NOMO-1 (cell line): ENCODE data around the gene DUXA.

Experiments
- DNase-seq, 2 experiments: peaks; one replicate each; lab custom pipeline; 2025; ENCODE audit not compliant: unreplicated experiment in 2 of 2; lab: John Stamatoyannopoulos, UW

DUXA gene

DNA sequence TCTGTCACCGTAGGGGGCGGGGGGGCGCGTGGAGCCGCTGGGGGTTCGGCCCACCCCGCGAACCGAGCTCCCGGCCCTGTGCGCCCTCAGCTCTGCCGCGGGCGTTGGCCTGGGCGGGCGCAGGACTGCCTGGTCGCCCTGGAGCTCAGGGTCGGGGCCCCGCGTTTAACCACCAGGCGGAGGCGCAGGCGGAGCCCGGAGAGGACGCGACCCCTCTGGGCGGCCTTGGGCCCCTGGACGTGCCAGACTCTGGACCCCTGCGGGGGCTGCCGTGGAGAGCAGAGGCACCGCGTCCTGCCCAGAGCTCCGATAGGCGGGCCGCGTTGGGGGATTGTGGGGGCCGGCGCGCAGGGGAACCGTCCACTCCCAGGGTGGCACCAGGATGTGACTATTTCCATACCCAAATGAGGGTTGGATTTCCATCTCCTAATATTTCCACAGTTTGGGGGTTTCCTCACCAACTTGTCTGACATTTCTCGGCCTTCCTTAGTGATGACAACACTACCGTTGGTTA lies 60.5 kb downstream of the DUXA start:
- DNase-seq = no peak

- DNase-seq = no peak
These were observed 61.1 kb downstream of the DUXA start for GRCh38 chr19:57105976-57106721.
